Measurements from ENCODE around the gene NHERF2.

GRCh38 chr16:2037647-2038381 is 11.1 kb downstream of the NHERF2 start:
- TF ChIP-seq MAX (IDR thresholded peaks at IDR 0.05) (no peak), YY1 (IDR thresholded peaks at IDR 0.05; ENCODE audit: low read depth) (no peak), EGR1 (IDR thresholded peaks at IDR 0.05) (no peak), TAF1 (IDR thresholded peaks at IDR 0.05; ENCODE audit: low read depth) (no peak), EP300 (IDR thresholded peaks at IDR 0.05; ENCODE audit: borderline replicate concordance) (no peak)

All from Ishikawa (cell line).